DOHH2 (cell line): Measurements from ENCODE around the gene CLEC1A.

Experiments
- EZH2phosphoT487 ChIP-seq: fragments of 200-600 bp; sonication (generic); IDR thresholded peaks from 2 replicates; pipeline ENCODE4 v1.6.1; 2017; ENCODE audit warnings: borderline replicate concordance, mild to moderate bottlenecking, antibody characterized with exemption, low read length, moderate library complexity, mixed read lengths
- TF ChIP-seq, protein P1 (sequence below): fragments of 200-600 bp; sonication (generic); IDR thresholded peaks from one replicate; pipeline ENCODE4 v1.5.1; 2014; ENCODE audit warnings: antibody characterized with exemption, mild to moderate bottlenecking, low read depth, low read length; ENCODE audit not compliant: poor library complexity, severe bottlenecking

DNA sequence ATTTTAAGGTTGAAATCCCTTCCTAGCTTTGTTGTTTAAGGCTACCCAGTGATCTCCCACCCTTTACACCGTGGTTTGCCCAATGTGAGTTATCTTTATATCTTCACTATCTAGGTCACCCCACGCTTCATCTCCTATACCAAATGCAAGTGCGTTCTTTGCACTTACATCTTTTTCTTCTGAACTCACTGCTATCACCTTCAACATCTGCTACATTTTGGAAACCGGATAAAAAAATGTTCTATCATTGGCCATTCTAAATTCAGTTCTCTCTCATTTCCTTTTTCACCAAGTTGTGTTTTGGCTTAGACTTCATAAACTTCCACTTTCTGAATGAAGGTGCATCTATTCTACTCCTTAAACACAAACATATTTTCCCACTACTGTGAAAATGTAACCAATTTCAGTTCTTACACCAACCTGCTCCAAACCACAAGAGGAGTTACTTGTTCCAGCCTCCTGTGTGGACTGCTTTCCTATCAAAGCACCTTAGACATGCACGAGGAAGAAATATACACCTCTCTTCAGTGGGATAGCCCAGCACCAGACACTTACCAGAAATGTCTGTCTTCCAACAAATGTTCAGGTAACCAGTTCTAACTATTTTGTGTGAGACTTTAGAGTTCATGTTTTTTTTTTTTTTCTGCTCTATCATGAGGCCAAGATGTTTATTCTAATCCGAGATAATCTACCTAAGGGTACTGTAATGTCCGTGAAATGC, 46.4 kb downstream of the CLEC1A start:
- TF ChIP-seq, protein P1, sequence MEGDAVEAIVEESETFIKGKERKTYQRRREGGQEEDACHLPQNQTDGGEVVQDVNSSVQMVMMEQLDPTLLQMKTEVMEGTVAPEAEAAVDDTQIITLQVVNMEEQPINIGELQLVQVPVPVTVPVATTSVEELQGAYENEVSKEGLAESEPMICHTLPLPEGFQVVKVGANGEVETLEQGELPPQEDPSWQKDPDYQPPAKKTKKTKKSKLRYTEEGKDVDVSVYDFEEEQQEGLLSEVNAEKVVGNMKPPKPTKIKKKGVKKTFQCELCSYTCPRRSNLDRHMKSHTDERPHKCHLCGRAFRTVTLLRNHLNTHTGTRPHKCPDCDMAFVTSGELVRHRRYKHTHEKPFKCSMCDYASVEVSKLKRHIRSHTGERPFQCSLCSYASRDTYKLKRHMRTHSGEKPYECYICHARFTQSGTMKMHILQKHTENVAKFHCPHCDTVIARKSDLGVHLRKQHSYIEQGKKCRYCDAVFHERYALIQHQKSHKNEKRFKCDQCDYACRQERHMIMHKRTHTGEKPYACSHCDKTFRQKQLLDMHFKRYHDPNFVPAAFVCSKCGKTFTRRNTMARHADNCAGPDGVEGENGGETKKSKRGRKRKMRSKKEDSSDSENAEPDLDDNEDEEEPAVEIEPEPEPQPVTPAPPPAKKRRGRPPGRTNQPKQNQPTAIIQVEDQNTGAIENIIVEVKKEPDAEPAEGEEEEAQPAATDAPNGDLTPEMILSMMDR: no peak
- TF ChIP-seq EZH2phosphoT487: no peak
